Bronchial epithelial cell (primary cell): Measurements from ENCODE around the gene PATL2. TPM values are rescaled to one million over a fixed set of nuclear protein-coding genes. Genes with fewer than 3 reads are reported as not detected.

ENCODE experiments used
- DNase-seq: peaks from one replicate; pipeline ENCODE4 v3.0.0-alpha.2; 2010; ENCODE audit warnings: low read depth
- FAIRE-seq: peaks from 2 replicates; lab custom pipeline; 2011; peaks lifted over from hg19 to GRCh38; lab: Jason Lieb, UNC
- H3K27me3 ChIP-seq: 2 replicates; pipeline ENCODE4 v1.5.1; 2011; ENCODE audit warnings: low read length; ENCODE audit not compliant: control insufficient read depth, insufficient read depth
- H3K36me3 ChIP-seq: 2 replicates; pipeline ENCODE4 v1.5.1; 2011; ENCODE audit warnings: low read length; ENCODE audit not compliant: control insufficient read depth, insufficient read depth
- H3K4me3 ChIP-seq: 2 replicates; pipeline ENCODE4 v1.5.1; 2011; ENCODE audit warnings: mild to moderate bottlenecking, low read depth, low read length, control low read depth
- total RNA-seq: library from RNA; depleted of rRNA; stranded (reverse); fragments of >200 nt; gene quantifications from 2 replicates; pipeline ENCODE4 v1.2.1, GENCODE V29; 2014
- TF ChIP-seq, protein P1 (sequence below): IDR thresholded peaks from 2 replicates; pipeline ENCODE4 v1.5.1; 2011; ENCODE audit warnings: mild to moderate bottlenecking, moderate library complexity, low read length, control low read depth, inconsistent platforms; ENCODE audit not compliant: insufficient read depth, severe bottlenecking

The PATL2 gene
- total RNA-seq, 1 donor from 2014 or later: not detected

DNA sequence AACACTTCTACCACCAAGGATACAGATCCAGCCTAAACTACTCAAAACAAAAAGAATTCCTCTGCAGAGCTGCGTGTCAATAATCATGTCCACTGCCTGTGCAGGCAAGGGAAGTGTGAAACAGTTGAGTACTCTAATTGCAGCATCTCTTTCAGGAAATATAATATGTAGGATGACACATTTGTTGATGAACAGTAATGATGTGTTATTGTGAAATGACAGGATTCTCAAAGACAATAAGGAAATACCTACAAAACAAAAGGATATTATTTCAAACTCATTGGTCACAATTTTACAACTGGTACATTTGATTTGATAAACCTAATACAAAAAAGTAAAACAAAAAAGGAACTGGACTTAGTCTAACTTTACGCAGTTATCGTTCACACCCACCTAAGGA lies 52.1 kb downstream of the PATL2 start:
- DNase-seq: peak; percentile 54
- Histone ChIP-seq H3K27me3 (no peaks in the 10 kb centered on the region), H3K4me3 (no peak overlapping the region), H3K36me3 (peaks cover 5% of the 10 kb centered on the region)
- FAIRE-seq: no peak
- TF ChIP-seq, protein P1, sequence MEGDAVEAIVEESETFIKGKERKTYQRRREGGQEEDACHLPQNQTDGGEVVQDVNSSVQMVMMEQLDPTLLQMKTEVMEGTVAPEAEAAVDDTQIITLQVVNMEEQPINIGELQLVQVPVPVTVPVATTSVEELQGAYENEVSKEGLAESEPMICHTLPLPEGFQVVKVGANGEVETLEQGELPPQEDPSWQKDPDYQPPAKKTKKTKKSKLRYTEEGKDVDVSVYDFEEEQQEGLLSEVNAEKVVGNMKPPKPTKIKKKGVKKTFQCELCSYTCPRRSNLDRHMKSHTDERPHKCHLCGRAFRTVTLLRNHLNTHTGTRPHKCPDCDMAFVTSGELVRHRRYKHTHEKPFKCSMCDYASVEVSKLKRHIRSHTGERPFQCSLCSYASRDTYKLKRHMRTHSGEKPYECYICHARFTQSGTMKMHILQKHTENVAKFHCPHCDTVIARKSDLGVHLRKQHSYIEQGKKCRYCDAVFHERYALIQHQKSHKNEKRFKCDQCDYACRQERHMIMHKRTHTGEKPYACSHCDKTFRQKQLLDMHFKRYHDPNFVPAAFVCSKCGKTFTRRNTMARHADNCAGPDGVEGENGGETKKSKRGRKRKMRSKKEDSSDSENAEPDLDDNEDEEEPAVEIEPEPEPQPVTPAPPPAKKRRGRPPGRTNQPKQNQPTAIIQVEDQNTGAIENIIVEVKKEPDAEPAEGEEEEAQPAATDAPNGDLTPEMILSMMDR: no peak

DNA sequence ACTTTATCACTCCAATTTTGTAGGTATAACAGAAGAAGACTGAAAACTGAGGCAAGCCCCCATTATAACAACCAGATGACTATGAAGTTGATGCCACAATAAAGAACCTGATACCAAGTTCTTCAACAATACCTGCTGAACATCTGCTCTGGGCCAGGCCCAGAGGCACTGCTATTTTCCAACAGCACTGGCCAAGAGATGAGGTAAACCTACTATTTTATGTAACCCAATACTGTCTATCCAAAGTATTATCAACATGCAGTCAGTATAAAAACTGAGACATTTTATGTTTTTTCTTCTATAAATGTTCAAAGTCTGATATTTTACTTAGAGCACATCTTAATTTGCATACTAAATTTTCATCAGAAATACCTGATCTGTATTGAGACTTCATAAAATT lies 53.7 kb downstream of the PATL2 start:
- Histone ChIP-seq H3K36me3 (peaks cover 5% of the 10 kb centered on the region), H3K4me3 (no peak overlapping the region), H3K27me3 (no peaks in the 10 kb centered on the region)
- DNase-seq (no peak), FAIRE-seq (no peak)
- TF ChIP-seq, protein P1: no peak

GRCh38 chr15:44656913-44657312 lies 54.2 kb downstream of the PATL2 start:
- Histone ChIP-seq H3K36me3 (peaks cover 5% of the 10 kb centered on the region), H3K4me3 (no peak overlapping the region), H3K27me3 (no peaks in the 10 kb centered on the region)
- FAIRE-seq (no peak), DNase-seq (no peak)
- TF ChIP-seq, protein P1: no peak

DNA sequence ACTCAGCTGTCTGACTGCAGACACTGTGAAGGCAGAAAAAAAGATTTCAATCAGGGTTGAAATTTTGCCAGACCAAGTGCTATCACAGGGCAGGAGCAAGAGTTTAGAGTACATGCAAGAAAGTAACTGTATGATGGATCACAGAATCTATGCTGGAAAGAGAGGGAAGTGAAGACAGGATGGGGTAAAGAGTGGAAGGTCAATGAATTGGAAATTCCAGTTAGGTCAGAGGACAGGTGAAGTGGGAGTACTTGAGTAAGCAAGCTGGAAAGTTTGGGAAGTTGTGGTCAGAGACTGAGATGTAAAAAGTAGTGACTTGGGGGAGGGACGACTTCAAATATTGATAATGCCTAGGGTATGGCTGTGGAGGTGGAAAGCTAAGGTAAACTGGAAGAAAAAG lies 54.8 kb downstream of the PATL2 start:
- TF ChIP-seq, protein P1: no peak
- FAIRE-seq (no peak), DNase-seq (no peak)
- H3K27me3 ChIP-seq: no peaks in the 10 kb centered on the region
- peaks cover 9% of the 10 kb centered on the region for H3K36me3 ChIP-seq
- no peak overlapping the region for H3K4me3 ChIP-seq

DNA sequence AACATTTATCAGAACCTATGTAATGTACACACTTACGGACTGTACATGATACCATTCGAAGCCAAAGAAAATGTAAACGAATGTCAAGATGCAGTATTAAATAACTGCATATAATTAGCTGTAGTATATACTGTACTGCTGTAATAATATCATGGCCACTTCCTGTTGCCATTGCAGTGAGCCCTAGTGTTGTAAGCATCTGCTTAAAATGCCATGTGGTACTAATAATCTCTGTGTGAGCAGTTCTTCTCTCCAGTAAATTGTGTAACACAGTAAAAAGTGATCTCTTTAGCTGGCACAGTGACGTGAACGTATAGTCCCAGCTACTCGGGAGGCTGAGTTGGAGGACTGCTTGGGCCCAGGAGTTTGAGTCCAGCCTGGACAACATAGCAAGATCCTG lies 56.3 kb downstream of the PATL2 start:
- no peaks in the 10 kb centered on the region for H3K27me3 ChIP-seq
- no peak for FAIRE-seq

GRCh38 chr15:44647637-44648036 lies 63.5 kb downstream of the PATL2 start:
- no peak for DNase-seq
- TF ChIP-seq, protein P1: no peak
- no peak for FAIRE-seq
- H3K27me3 ChIP-seq: no peaks in the 10 kb centered on the region
- peaks cover 6% of the 10 kb centered on the region for H3K36me3 ChIP-seq
- no peak overlapping the region for H3K4me3 ChIP-seq

More for the DNA sequence above, 56.3 kb downstream of the PATL2 start:
- Histone ChIP-seq H3K36me3 (peaks cover 11% of the 10 kb centered on the region), H3K4me3 (no peak overlapping the region)
- TF ChIP-seq, protein P1: no peak
- no peak for DNase-seq
